ENCODE measurements around the gene LRRC3.

The LRRC3 gene

GRCh38 chr21:44423941-44424607, 31.2 kb upstream of the LRRC3 start:
- in situ Hi-C loops (cut with MboI; ENCODE audit: low sequenced_read_pairs) = no loop called here

GRCh38 chr21:44424608-44425306, 30.6 kb upstream of the LRRC3 start:
- in situ Hi-C loops (cut with MboI; ENCODE audit: low sequenced_read_pairs) = loop anchor here (25.0 kb wide), 1 partner anchor 113 kb away; the partner anchor contains the start of gene KRTAP10-1

- in situ Hi-C loops (cut with MboI; ENCODE audit: low sequenced_read_pairs) = loop anchor here (25.0 kb wide), 1 partner anchor 112 kb away; the partner anchor contains the start of gene KRTAP10-1
Measured at GRCh38 chr21:44425307-44425894, 29.9 kb upstream of the LRRC3 start.

- in situ Hi-C loops (cut with MboI; ENCODE audit: low sequenced_read_pairs) = loop anchor here (25.0 kb wide), 1 partner anchor 111 kb away; the partner anchor contains the start of gene KRTAP10-1
Measured at GRCh38 chr21:44425895-44426662, 29.2 kb upstream of the LRRC3 start.

GRCh38 chr21:44426663-44427191, 28.6 kb upstream of the LRRC3 start:
- in situ Hi-C loops (cut with MboI; ENCODE audit: low sequenced_read_pairs) = loop anchor here (25.0 kb wide), 1 partner anchor 111 kb away; the partner anchor contains the start of gene KRTAP10-1

GRCh38 chr21:44427241-44428120, 27.8 kb upstream of the LRRC3 start:
- in situ Hi-C loops (cut with MboI; ENCODE audit: low sequenced_read_pairs) = loop anchor here (25.0 kb wide), 1 partner anchor 110 kb away; the partner anchor contains the start of gene KRTAP10-1

GRCh38 chr21:44428281-44428960, 26.9 kb upstream of the LRRC3 start:
- in situ Hi-C loops (cut with MboI; ENCODE audit: low sequenced_read_pairs) = loop anchor here (25.0 kb wide), 1 partner anchor 109 kb away; the partner anchor contains the start of gene KRTAP10-1

GRCh38 chr21:44429894-44430293, 25.4 kb upstream of the LRRC3 start:
- in situ Hi-C loops (cut with MboI; ENCODE audit: low sequenced_read_pairs) = loop anchor here (10.0 to 25.0 kb wide), 2 partner anchors 55 to 107 kb away; partner anchors contain the start of gene KRTAP10-1

GRCh38 chr21:44431300-44431699, 24.0 kb upstream of the LRRC3 start:
- in situ Hi-C loops (cut with MboI; ENCODE audit: low sequenced_read_pairs) = loop anchor here (10.0 to 25.0 kb wide), 2 partner anchors 56 to 106 kb away; partner anchors contain the start of gene KRTAP10-1

GRCh38 chr21:44432841-44433790, 22.2 kb upstream of the LRRC3 start:
- in situ Hi-C loops (cut with MboI; ENCODE audit: low sequenced_read_pairs) = loop anchor here (10.0 to 25.0 kb wide), 2 partner anchors 58 to 104 kb away; partner anchors contain the start of gene KRTAP10-1

GRCh38 chr21:44433791-44434567, 21.3 kb upstream of the LRRC3 start:
- in situ Hi-C loops (cut with MboI; ENCODE audit: low sequenced_read_pairs) = loop anchor here (10.0 to 25.0 kb wide), 2 partner anchors 59 to 103 kb away; partner anchors contain the start of gene KRTAP10-1

GRCh38 chr21:44434568-44434925, 20.8 kb upstream of the LRRC3 start:
- in situ Hi-C loops (cut with MboI; ENCODE audit: low sequenced_read_pairs) = loop anchor here (10.0 to 25.0 kb wide), 2 partner anchors 60 to 103 kb away; partner anchors contain the start of gene KRTAP10-1

- in situ Hi-C loops (cut with MboI; ENCODE audit: low sequenced_read_pairs) = loop anchor here (10.0 to 25.0 kb wide), 2 partner anchors 60 to 102 kb away; partner anchors contain the start of gene KRTAP10-1
Measured at GRCh38 chr21:44434936-44435635, 20.2 kb upstream of the LRRC3 start.

GRCh38 chr21:44436111-44436611, 19.1 kb upstream of the LRRC3 start:
- in situ Hi-C loops (cut with MboI; ENCODE audit: low sequenced_read_pairs) = loop anchor here (10.0 to 25.0 kb wide), 2 partner anchors 61 to 101 kb away; partner anchors contain the start of gene KRTAP10-1

GRCh38 chr21:44436958-44437357, 18.4 kb upstream of the LRRC3 start:
- in situ Hi-C loops (cut with MboI; ENCODE audit: low sequenced_read_pairs) = loop anchor here (10.0 to 25.0 kb wide), 2 partner anchors 62 to 100 kb away; partner anchors contain the start of gene KRTAP10-1

GRCh38 chr21:44437371-44437695, 18.0 kb upstream of the LRRC3 start:
- in situ Hi-C loops (cut with MboI; ENCODE audit: low sequenced_read_pairs) = loop anchor here (10.0 to 25.0 kb wide), 2 partner anchors 63 to 100 kb away; partner anchors contain the start of gene KRTAP10-1
